MCF 10A (cell line): Measurements from ENCODE around the gene RIIAD1. TPM values are rescaled to one million over a fixed set of nuclear protein-coding genes. Genes with fewer than 3 reads are reported as not detected.

Experiments
- BruUV-seq: library from RNA; stranded (reverse); fragments of 400-500 nt; replicated peaks from 2 replicates; lab custom pipeline; 2021; lab: Mats Ljungman, UMichigan
- CTCF ChIA-PET: fragments of 300-600 bp; sonication (Branson Sonifier 250); formaldehyde crosslinking; extraction: SDS; loops from one replicate; lab custom pipeline; 2021; ENCODE audit warnings: antibody characterized with exemption, inconsistent platforms; lab: Yijun Ruan, JAX
- POLR2A ChIA-PET: fragments of 300-600, 350-650 bp; sonication (Branson Sonifier 250); formaldehyde crosslinking; extraction: SDS; loops from one replicate; lab custom pipeline; 2020; ENCODE audit warnings: antibody characterized with exemption, inconsistent platforms; lab: Yijun Ruan, JAX
- DNase-seq: peaks from one replicate; pipeline ENCODE4 v3.0.0-alpha.2; 2018; ENCODE audit not compliant: unreplicated experiment
- H3K27ac Mint-ChIP-seq: one replicate; pipeline ENCODE4 v1.8.0; 2022; ENCODE audit warnings: mild to moderate bottlenecking, low read depth, mixed read lengths; ENCODE audit not compliant: unreplicated experiment
- H3K27me3 Mint-ChIP-seq: one replicate; pipeline ENCODE4 v1.8.0; 2022; ENCODE audit warnings: mixed read lengths; ENCODE audit not compliant: insufficient read depth, unreplicated experiment
- H3K36me3 Mint-ChIP-seq: one replicate; pipeline ENCODE4 v1.8.0; 2022; ENCODE audit warnings: mild to moderate bottlenecking, moderate library complexity, mixed read lengths; ENCODE audit not compliant: insufficient read depth, unreplicated experiment
- H3K4me1 Mint-ChIP-seq: one replicate; pipeline ENCODE4 v1.8.0; 2022; ENCODE audit warnings: mixed read lengths; ENCODE audit not compliant: insufficient read depth, unreplicated experiment
- H3K4me3 Mint-ChIP-seq: one replicate; pipeline ENCODE4 v1.8.0; 2022; ENCODE audit warnings: mild to moderate bottlenecking, moderate library complexity, mixed read lengths; ENCODE audit not compliant: unreplicated experiment
- H3K9me3 Mint-ChIP-seq: one replicate; pipeline ENCODE4 v1.8.0; 2022; ENCODE audit warnings: mixed read lengths; ENCODE audit not compliant: unreplicated experiment
- intact Hi-C: fragments of 100-400 bp; cut with micrococcal nuclease; formaldehyde crosslinking; loops from 2 replicates; pipeline ENCODE4 v1.14.1; 2022
- total RNA-seq: library from RNA; stranded (reverse); gene quantifications from 2 replicates; pipeline ENCODE4 v1.2.3, GENCODE V29; 2022
- TF ChIP-seq, protein P1 (sequence below): fragments of 200-600 bp; IDR thresholded peaks from one replicate; pipeline ENCODE4 v1.8.0; 2022; ENCODE audit warnings: antibody characterized with exemption, mild to moderate bottlenecking; ENCODE audit not compliant: unreplicated experiment

RIIAD1 gene
- total RNA-seq, 1 experiment from 2014 or later: not detected

DNA sequence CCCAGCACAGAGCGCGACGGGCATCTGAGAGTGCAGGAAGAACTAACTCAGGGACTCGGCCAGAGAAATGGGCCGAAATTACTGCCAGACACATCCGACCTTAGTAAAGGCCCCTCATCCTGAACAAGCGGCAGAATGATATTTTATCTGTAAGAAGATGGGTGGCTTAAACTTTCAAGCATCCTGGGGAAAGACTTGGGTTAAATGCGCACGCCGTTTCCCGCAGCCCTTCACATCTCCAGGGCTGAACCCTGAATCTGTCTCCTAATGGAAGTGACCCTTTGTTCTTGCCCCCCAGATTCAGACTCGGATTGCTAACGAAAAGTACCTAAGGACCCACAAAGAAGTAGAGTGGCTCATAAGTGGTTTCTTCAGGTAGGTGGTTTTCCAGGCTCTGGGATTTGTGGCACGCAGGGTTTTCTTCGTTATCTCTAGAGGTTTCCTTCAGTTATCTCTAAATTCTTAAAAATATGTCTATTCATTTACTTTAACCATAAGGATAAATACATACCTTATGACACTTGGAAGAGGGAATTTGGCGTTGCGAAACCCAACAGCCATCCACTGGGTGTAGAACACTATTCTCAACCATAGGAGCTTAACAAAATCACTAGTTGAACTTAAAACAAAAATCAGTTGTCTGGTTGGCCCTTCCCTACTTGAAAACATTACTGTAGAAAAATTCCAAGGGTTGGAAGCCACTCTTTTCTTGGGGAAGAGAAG lies 627 bp downstream of the RIIAD1 start:
- ChIA-PET CTCF (interaction anchor here (0.6 to 1.7 kb wide), 8 partner anchors 12 to 278 kb away, joined by 3 to 12 read pairs (median 4); no protein-coding TSS in a partner anchor), POLR2A (interaction anchor here (0.7 kb wide), 2 partner anchors 9 to 169 kb away, joined by 3 read pairs; no protein-coding TSS in a partner anchor)
- no TSS peak for BruUV-seq
- no peaks in the 10 kb centered on the region for H3K36me3 Mint-ChIP-seq
- DNase-seq: no peak
- TF ChIP-seq, protein P1, sequence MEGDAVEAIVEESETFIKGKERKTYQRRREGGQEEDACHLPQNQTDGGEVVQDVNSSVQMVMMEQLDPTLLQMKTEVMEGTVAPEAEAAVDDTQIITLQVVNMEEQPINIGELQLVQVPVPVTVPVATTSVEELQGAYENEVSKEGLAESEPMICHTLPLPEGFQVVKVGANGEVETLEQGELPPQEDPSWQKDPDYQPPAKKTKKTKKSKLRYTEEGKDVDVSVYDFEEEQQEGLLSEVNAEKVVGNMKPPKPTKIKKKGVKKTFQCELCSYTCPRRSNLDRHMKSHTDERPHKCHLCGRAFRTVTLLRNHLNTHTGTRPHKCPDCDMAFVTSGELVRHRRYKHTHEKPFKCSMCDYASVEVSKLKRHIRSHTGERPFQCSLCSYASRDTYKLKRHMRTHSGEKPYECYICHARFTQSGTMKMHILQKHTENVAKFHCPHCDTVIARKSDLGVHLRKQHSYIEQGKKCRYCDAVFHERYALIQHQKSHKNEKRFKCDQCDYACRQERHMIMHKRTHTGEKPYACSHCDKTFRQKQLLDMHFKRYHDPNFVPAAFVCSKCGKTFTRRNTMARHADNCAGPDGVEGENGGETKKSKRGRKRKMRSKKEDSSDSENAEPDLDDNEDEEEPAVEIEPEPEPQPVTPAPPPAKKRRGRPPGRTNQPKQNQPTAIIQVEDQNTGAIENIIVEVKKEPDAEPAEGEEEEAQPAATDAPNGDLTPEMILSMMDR: no peak
- peaks cover 9% of the 10 kb centered on the region for H3K4me1 Mint-ChIP-seq
- H3K9me3 Mint-ChIP-seq: no peaks in the 10 kb centered on the region
- H3K27ac Mint-ChIP-seq: no peak overlapping the region
- H3K27me3 Mint-ChIP-seq: peaks cover 43% of the 10 kb centered on the region
- H3K4me3 Mint-ChIP-seq: no peak overlapping the region
- intact Hi-C loops: no loop called here

DNA sequence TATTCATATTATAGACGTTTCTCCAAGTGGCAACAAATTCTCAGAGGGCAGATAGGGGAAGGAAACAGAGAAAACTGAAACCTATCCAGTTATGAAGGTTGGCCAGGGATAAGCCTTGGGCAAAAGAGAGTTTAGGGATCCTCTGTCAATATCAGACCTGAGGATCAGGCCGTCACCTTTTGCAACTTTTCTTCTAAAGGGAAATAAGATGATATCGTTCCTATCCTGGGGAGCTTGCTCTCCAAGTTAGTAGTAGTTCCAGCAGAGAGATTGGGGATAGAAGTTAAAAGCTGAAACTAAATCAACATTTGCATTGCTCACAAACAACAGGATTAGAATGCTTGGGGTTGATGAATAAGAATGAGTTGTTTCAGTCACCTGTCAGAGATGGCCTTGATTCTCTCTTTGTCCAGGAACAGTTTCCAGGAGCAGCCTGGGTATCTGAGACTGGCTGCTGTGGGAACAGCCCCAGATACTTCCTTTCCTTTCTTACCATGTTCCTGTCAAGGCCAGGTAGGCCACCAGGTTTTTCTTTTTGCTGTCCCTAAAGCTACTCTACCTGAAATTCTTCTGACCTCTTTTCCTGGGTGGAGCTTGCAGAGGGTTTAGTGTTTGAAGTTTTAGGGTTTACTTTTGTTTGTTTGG lies 2.5 kb downstream of the RIIAD1 start:
- H3K4me3 Mint-ChIP-seq: no peak overlapping the region
- POLR2A ChIA-PET: no interaction called here
- DNase-seq: no peak
- TF ChIP-seq, protein P1: no peak
- no peaks in the 10 kb centered on the region for H3K36me3 Mint-ChIP-seq
- H3K4me1 Mint-ChIP-seq: no peaks in the 10 kb centered on the region
- peaks cover 24% of the 10 kb centered on the region for H3K27me3 Mint-ChIP-seq
- H3K27ac Mint-ChIP-seq: no peak overlapping the region
- BruUV-seq: no TSS peak
- CTCF ChIA-PET: interaction anchor here (0.6 to 1.5 kb wide), 6 partner anchors 11 to 394 kb away, joined by 3 to 7 read pairs (median 4); no protein-coding TSS in a partner anchor
- no peaks in the 10 kb centered on the region for H3K9me3 Mint-ChIP-seq
- intact Hi-C loops: no loop called here

DNA sequence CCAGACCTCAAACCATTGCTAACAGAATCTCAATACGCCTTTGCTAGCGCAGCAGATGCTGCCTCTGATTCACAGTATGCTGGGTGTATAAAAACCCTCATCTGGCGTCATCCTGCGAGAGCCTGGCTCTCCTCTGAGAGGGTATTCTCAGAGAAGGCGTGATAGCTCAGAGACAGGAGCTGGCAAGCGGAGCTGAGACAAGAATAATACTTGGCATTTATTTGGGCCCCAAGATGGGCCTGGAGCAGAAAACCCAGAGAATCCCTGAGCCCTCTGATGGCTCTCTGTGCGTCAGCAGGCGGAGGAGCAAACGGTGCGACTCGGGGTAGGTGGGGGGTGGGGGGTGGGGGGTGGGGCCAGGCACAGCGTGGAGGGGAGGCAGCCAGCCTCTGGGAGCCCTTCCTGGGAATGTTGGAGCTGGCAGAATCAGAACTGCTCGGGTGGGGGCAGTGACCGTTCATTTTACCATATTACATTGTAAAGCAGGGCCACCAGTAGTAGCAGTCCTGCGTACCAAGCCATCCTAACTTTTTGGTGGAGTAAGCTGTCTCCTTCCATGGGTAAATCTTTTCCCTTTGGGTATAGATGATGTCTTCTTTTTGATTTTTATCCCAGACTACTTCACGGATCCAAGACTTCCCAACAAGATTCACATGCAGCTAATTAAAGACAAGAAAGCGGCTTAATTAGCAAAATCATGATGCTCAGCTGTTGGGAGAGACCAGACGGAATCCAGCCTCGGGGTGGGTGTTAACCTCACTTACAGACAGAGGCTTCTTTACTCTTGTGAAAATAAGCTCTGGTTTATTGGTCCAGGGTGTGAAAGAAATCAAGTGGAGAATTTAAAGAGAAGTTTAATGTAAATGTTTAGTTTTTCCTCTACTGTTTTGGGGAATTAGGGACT lies 7.1 kb downstream of the RIIAD1 start:
- CTCF ChIA-PET: interaction anchor here (0.6 to 2.3 kb wide), 7 partner anchors 35 to 420 kb away, joined by 3 to 10 read pairs (median 5); partner anchors contain the start of gene MRPL9
- Mint-ChIP-seq H3K27me3 (peaks cover 27% of the 10 kb centered on the region), H3K4me3 (no peak overlapping the region), H3K9me3 (no peaks in the 10 kb centered on the region), H3K4me1 (no peaks in the 10 kb centered on the region), H3K27ac (no peak overlapping the region), H3K36me3 (no peaks in the 10 kb centered on the region)
- intact Hi-C loops: no loop called here
- no TSS peak for BruUV-seq
- POLR2A ChIA-PET: interaction anchor here (0.7 kb wide), 1 partner anchor 9 kb away, joined by 4 read pairs; no protein-coding TSS in a partner anchor
- no peak for DNase-seq
- TF ChIP-seq, protein P1: no peak
